ENCODE results near the gene CASKIN1.

CASKIN1 gene

GRCh38 chr16:2158262-2158638, 38.2 kb downstream of the CASKIN1 start:
- no peaks in the 10 kb centered on the region for H3K9me3 ChIP-seq (ENCODE audit: control insufficient read depth in 1 of 2, low read length in 2 of 2)
- peak overlapping the region; percentile 67 for H3K27ac ChIP-seq (ENCODE audit: low read length)
- H3K27me3 ChIP-seq (ENCODE audit: low read depth, low read length): no peaks in the 10 kb centered on the region
- H3K4me1 ChIP-seq (ENCODE audit: control insufficient read depth in 1 of 2, insufficient read depth in 2 of 2, low read length in 2 of 2): peaks cover 17 to 66% of the 10 kb centered on the region in 2 donors
- no peaks in the 10 kb centered on the region for H3K36me3 ChIP-seq (ENCODE audit: control insufficient read depth in 1 of 2, insufficient read depth in 2 of 2, low read length in 2 of 2)
- H3K4me3 ChIP-seq (ENCODE audit: low read depth in 1 of 2, low read length in 2 of 2): peak overlapping the region in 1 of 2 donors; percentile 77

GRCh38 chr16:2157480-2158261, 38.7 kb downstream of the CASKIN1 start:
- Histone ChIP-seq H3K36me3 (ENCODE audit: control insufficient read depth in 1 of 2, insufficient read depth in 2 of 2, low read length in 2 of 2) (no peaks in the 10 kb centered on the region), H3K4me1 (ENCODE audit: control insufficient read depth in 1 of 2, insufficient read depth in 2 of 2, low read length in 2 of 2) (peaks cover 17 to 71% of the 10 kb centered on the region in 2 donors), H3K4me3 (ENCODE audit: low read depth in 1 of 2, low read length in 2 of 2) (peak overlapping the region in 1 of 2 donors; percentile 77), H3K27ac (ENCODE audit: low read length) (peak overlapping the region; percentile 67), H3K27me3 (ENCODE audit: low read depth, low read length) (no peaks in the 10 kb centered on the region), H3K9me3 (ENCODE audit: control insufficient read depth in 1 of 2, low read length in 2 of 2) (no peaks in the 10 kb centered on the region)

GRCh38 chr16:2156849-2157224, 39.6 kb downstream of the CASKIN1 start:
- H3K36me3 ChIP-seq (ENCODE audit: control insufficient read depth in 1 of 2, insufficient read depth in 2 of 2, low read length in 2 of 2): peaks cover 0 to 1% of the 10 kb centered on the region in 2 donors
- H3K4me3 ChIP-seq (ENCODE audit: low read depth in 1 of 2, low read length in 2 of 2): peak overlapping the region; percentile 77 to 89
- no peaks in the 10 kb centered on the region for H3K27me3 ChIP-seq (ENCODE audit: low read depth, low read length)
- H3K4me1 ChIP-seq (ENCODE audit: control insufficient read depth in 1 of 2, insufficient read depth in 2 of 2, low read length in 2 of 2): peaks cover 17 to 77% of the 10 kb centered on the region in 2 donors
- H3K9me3 ChIP-seq (ENCODE audit: control insufficient read depth in 1 of 2, low read length in 2 of 2): no peaks in the 10 kb centered on the region
- H3K27ac ChIP-seq (ENCODE audit: low read length): peak overlapping the region; percentile 67

GRCh38 chr16:2155977-2156848, 40.2 kb downstream of the CASKIN1 start:
- H3K27me3 ChIP-seq (ENCODE audit: low read depth, low read length): no peaks in the 10 kb centered on the region
- peak overlapping the region; percentile 77 to 89 for H3K4me3 ChIP-seq (ENCODE audit: low read depth in 1 of 2, low read length in 2 of 2)
- H3K36me3 ChIP-seq (ENCODE audit: control insufficient read depth in 1 of 2, insufficient read depth in 2 of 2, low read length in 2 of 2): peaks cover 3 to 5% of the 10 kb centered on the region in 2 donors
- no peaks in the 10 kb centered on the region for H3K9me3 ChIP-seq (ENCODE audit: control insufficient read depth in 1 of 2, low read length in 2 of 2)
- peaks cover 21 to 79% of the 10 kb centered on the region in 2 donors for H3K4me1 ChIP-seq (ENCODE audit: control insufficient read depth in 1 of 2, insufficient read depth in 2 of 2, low read length in 2 of 2)
- H3K27ac ChIP-seq (ENCODE audit: low read length): peak overlapping the region; percentile 89

- peaks cover 4 to 5% of the 10 kb centered on the region in 2 donors for H3K36me3 ChIP-seq (ENCODE audit: control insufficient read depth in 1 of 2, insufficient read depth in 2 of 2, low read length in 2 of 2)
- H3K27me3 ChIP-seq (ENCODE audit: low read depth, low read length): no peaks in the 10 kb centered on the region
- H3K27ac ChIP-seq (ENCODE audit: low read length): peak within 1 kb of the TSS; percentile 89
- no peaks in the 10 kb centered on the region for H3K9me3 ChIP-seq (ENCODE audit: control insufficient read depth in 1 of 2, low read length in 2 of 2)
- H3K4me3 ChIP-seq (ENCODE audit: low read depth in 1 of 2, low read length in 2 of 2): peak within 1 kb of the TSS; percentile 96 to 97
- peaks cover 21 to 82% of the 10 kb centered on the region in 2 donors for H3K4me1 ChIP-seq (ENCODE audit: control insufficient read depth in 1 of 2, insufficient read depth in 2 of 2, low read length in 2 of 2)
Measured at GRCh38 chr16:2155091-2155950, 41.1 kb downstream of the CASKIN1 start, which contains the start of gene TRAF7. Gene TRAF7, plus strand, starts transcription at chr16:2155782. Its CDS starts 8,139 bp downstream, at chr16:2163921.

- peaks cover 16 to 83% of the 10 kb centered on the region in 2 donors for H3K4me1 ChIP-seq (ENCODE audit: control insufficient read depth in 1 of 2, insufficient read depth in 2 of 2, low read length in 2 of 2)
- H3K9me3 ChIP-seq (ENCODE audit: control insufficient read depth in 1 of 2, low read length in 2 of 2): no peaks in the 10 kb centered on the region
- no peaks in the 10 kb centered on the region for H3K27me3 ChIP-seq (ENCODE audit: low read depth, low read length)
- peak overlapping the region; percentile 96 to 97 for H3K4me3 ChIP-seq (ENCODE audit: low read depth in 1 of 2, low read length in 2 of 2)
- H3K27ac ChIP-seq (ENCODE audit: low read length): peak overlapping the region; percentile 88
- H3K36me3 ChIP-seq (ENCODE audit: control insufficient read depth in 1 of 2, insufficient read depth in 2 of 2, low read length in 2 of 2): peaks cover 4 to 5% of the 10 kb centered on the region in 2 donors
Measured at GRCh38 chr16:2154533-2155090, 41.8 kb downstream of the CASKIN1 start.

- Histone ChIP-seq H3K4me1 (ENCODE audit: control insufficient read depth in 1 of 2, insufficient read depth in 2 of 2, low read length in 2 of 2) (peaks cover 16 to 83% of the 10 kb centered on the region in 2 donors), H3K27ac (ENCODE audit: low read length) (peak overlapping the region; percentile 60), H3K27me3 (ENCODE audit: low read depth, low read length) (no peaks in the 10 kb centered on the region), H3K36me3 (ENCODE audit: control insufficient read depth in 1 of 2, insufficient read depth in 2 of 2, low read length in 2 of 2) (peaks cover 4 to 5% of the 10 kb centered on the region in 2 donors), H3K4me3 (ENCODE audit: low read depth in 1 of 2, low read length in 2 of 2) (peak overlapping the region; percentile 96 to 97), H3K9me3 (ENCODE audit: control insufficient read depth in 1 of 2, low read length in 2 of 2) (no peaks in the 10 kb centered on the region)
Measured at GRCh38 chr16:2152695-2153506, 43.5 kb downstream of the CASKIN1 start.

- no peak overlapping the region for H3K27ac ChIP-seq (ENCODE audit: low read length)
Measured at GRCh38 chr16:2151188-2152091, 45.0 kb downstream of the CASKIN1 start.

GRCh38 chr16:2150418-2151187, 45.8 kb downstream of the CASKIN1 start:
- H3K4me3 ChIP-seq (ENCODE audit: low read depth in 1 of 2, low read length in 2 of 2): no peak overlapping the region
- peaks cover 12 to 71% of the 10 kb centered on the region in 2 donors for H3K4me1 ChIP-seq (ENCODE audit: control insufficient read depth in 1 of 2, insufficient read depth in 2 of 2, low read length in 2 of 2)
- no peak overlapping the region for H3K27ac ChIP-seq (ENCODE audit: low read length)
- H3K9me3 ChIP-seq (ENCODE audit: control insufficient read depth in 1 of 2, low read length in 2 of 2): no peaks in the 10 kb centered on the region
- H3K27me3 ChIP-seq (ENCODE audit: low read depth, low read length): no peaks in the 10 kb centered on the region
- H3K36me3 ChIP-seq (ENCODE audit: control insufficient read depth in 1 of 2, insufficient read depth in 2 of 2, low read length in 2 of 2): peaks cover 4 to 5% of the 10 kb centered on the region in 2 donors

More at GRCh38 chr16:2151188-2152091, 45.0 kb downstream of the CASKIN1 start:
- Histone ChIP-seq H3K36me3 (ENCODE audit: control insufficient read depth in 1 of 2, insufficient read depth in 2 of 2, low read length in 2 of 2) (peaks cover 4 to 5% of the 10 kb centered on the region in 2 donors), H3K9me3 (ENCODE audit: control insufficient read depth in 1 of 2, low read length in 2 of 2) (no peaks in the 10 kb centered on the region), H3K4me3 (ENCODE audit: low read depth in 1 of 2, low read length in 2 of 2) (no peak overlapping the region), H3K4me1 (ENCODE audit: control insufficient read depth in 1 of 2, insufficient read depth in 2 of 2, low read length in 2 of 2) (peaks cover 12 to 74% of the 10 kb centered on the region in 2 donors), H3K27me3 (ENCODE audit: low read depth, low read length) (no peaks in the 10 kb centered on the region)

Measured in muscle layer of duodenum (tissue), 2 donors.